Measurements from ENCODE around the gene TTC31. TPM values are rescaled to one million over a fixed set of nuclear protein-coding genes. Genes with fewer than 3 reads are reported as not detected.

Gene TTC31
- total and polyA plus RNA-seq, 8 donors: 4.7 to 91.2 (median 11.1) TPM

- intact Hi-C loops (cut with DNase I; ENCODE audit: low total_unique reads): loop anchor here (10.0 kb wide), 1 partner anchor 50 kb away; no protein-coding TSS in a partner anchor
- peaks cover 0 to 28% (median 18%) of the 10 kb centered on the region in 4 donors for H3K36me3 ChIP-seq
- DNase-seq: no peak
- no peak overlapping the region for H3K27ac ChIP-seq
- H3K4me1 ChIP-seq: peaks cover 10 to 22% (median 17%) of the 10 kb centered on the region in 4 donors
- no peaks in the 10 kb centered on the region for H3K9me3 ChIP-seq
- 78 to 83% (median 80%) methylated on average over 11 to 12 of the region's 12 CpGs for WGBS, 5 donors
- TF ChIP-seq POLR2A (IDR thresholded peaks at IDR 0.05) (no peak), EP300 (IDR thresholded peaks at IDR 0.05) (no peak), POLR2AphosphoS5 (IDR thresholded peaks at IDR 0.05) (no peak)
- TF ChIP-seq, protein P1, sequence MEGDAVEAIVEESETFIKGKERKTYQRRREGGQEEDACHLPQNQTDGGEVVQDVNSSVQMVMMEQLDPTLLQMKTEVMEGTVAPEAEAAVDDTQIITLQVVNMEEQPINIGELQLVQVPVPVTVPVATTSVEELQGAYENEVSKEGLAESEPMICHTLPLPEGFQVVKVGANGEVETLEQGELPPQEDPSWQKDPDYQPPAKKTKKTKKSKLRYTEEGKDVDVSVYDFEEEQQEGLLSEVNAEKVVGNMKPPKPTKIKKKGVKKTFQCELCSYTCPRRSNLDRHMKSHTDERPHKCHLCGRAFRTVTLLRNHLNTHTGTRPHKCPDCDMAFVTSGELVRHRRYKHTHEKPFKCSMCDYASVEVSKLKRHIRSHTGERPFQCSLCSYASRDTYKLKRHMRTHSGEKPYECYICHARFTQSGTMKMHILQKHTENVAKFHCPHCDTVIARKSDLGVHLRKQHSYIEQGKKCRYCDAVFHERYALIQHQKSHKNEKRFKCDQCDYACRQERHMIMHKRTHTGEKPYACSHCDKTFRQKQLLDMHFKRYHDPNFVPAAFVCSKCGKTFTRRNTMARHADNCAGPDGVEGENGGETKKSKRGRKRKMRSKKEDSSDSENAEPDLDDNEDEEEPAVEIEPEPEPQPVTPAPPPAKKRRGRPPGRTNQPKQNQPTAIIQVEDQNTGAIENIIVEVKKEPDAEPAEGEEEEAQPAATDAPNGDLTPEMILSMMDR (IDR thresholded peaks at IDR 0.05): no peak
- H3K27me3 ChIP-seq: no peaks in the 10 kb centered on the region
- no peak overlapping the region for H3K4me3 ChIP-seq
Measured at GRCh38 chr2:74534411-74534810, 51.5 kb downstream of the TTC31 start.

DNA sequence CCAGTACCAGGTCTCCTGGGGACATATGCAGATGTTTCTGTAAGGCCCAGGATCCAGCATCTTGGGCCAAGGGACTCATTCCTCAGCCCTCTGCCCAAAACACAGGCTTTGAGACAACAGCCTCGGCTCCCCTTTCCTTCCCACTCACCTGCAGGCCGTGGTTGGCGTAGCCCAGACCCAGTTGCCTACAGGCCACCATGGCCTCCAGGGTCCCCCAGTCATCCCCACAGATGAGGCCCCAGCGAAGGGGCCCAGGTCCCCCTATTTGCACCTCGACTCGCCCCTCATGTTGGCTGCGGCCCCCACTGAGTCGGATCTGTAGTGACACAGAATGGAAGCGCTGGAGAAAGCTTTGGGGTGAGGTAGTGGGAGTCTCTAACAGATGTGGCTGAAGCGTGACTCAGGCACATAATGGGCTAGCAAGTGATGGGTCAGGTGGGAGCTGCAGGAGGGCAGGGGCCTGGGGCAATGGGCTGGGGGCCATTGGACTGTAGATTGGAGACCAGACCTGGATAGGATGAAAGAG, 52.6 kb downstream of the TTC31 start:
- intact Hi-C loops (cut with DNase I; ENCODE audit: low total_unique reads): loop anchor here (10.0 kb wide), 1 partner anchor 49 kb away; no protein-coding TSS in a partner anchor
- Histone ChIP-seq H3K36me3 (peaks cover 0 to 28% (median 18%) of the 10 kb centered on the region in 4 donors), H3K4me3 (no peak overlapping the region), H3K4me1 (peaks cover 10 to 20% (median 14%) of the 10 kb centered on the region in 4 donors), H3K27ac (no peak overlapping the region), H3K9me3 (no peaks in the 10 kb centered on the region), H3K27me3 (no peaks in the 10 kb centered on the region)
- TF ChIP-seq POLR2AphosphoS5 (IDR thresholded peaks at IDR 0.05) (no peak), POLR2A (IDR thresholded peaks at IDR 0.05) (no peak), EP300 (IDR thresholded peaks at IDR 0.05) (no peak)
- TF ChIP-seq, protein P1 (IDR thresholded peaks at IDR 0.05): no peak
- DNase-seq: no peak
- 83 to 92% (median 89%) methylated on average over 7 to 10 of the region's 10 CpGs for WGBS, 5 donors

DNA sequence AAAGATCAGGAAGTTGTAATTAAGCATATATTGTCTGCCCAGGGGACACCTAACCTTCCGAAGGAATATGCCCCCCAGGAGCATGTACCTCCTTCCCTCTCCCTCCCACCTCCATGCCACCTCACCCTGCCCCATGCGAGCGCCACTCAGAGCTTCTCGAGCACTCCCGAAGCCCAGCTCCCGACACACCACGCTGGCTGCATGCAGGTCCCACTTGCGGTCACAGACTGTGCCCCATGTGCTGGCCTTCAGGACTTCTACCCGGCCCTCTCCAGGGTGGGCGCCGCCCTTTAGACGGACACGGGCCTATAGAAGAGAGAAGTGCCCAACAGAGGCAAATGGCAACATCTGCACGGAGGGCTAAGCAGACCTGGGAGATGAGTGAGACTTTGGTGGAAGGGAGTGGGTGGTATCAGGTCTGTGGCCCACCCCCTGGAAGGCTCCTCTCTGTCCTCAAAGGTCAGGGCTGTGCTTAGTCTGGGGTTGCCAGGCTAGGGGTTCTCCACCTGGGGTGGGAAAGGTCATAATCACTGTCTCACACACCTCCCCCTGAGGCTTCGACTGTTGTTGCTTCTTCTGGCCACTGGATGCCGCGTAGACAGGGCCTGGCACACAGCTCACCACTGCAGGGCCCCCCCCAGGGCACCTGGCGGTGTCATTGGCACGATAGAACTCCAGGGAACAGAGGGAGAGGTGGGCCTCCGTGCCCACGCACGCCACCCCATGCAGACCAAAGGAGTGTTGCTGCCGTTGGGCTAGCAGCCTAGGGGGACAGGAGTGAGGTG, 53.5 kb downstream of the TTC31 start:
- intact Hi-C loops (cut with DNase I; ENCODE audit: low total_unique reads): loop anchor here (10.0 kb wide), 1 partner anchor 48 kb away; no protein-coding TSS in a partner anchor
- Histone ChIP-seq H3K36me3 (peaks cover 0 to 27% (median 18%) of the 10 kb centered on the region in 4 donors), H3K27me3 (no peaks in the 10 kb centered on the region), H3K9me3 (no peaks in the 10 kb centered on the region), H3K4me3 (no peak overlapping the region), H3K4me1 (peaks cover 1 to 11% (median 5%) of the 10 kb centered on the region in 4 donors), H3K27ac (no peak overlapping the region)
- TF ChIP-seq EP300 (IDR thresholded peaks at IDR 0.05) (no peak), POLR2AphosphoS5 (IDR thresholded peaks at IDR 0.05) (no peak), POLR2A (IDR thresholded peaks at IDR 0.05) (no peak)
- TF ChIP-seq, protein P1 (IDR thresholded peaks at IDR 0.05): no peak
- no peak for DNase-seq
- WGBS, 5 donors: 84 to 89% (median 85%) methylated on average over 19 to 23 of the region's 23 CpGs

DNA sequence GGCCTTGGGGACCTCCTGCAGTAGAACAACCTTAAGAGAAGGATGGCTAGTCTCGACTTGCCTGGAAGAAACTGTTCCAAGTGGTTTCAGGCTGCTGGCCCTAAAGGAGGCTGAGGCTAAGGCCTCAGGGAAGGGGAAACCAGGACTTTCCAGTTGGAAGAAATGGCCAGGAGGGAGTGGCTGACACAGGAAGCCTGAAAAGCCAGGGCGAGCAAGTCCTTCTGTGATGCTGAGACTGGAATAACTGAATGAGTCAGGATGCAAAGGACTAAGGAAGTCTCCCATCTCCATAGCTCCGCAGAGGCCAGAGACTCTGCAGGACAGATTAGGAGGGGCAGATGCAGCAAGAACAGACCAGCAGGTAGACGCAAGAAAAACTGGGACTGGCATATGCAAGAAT, 54.3 kb downstream of the TTC31 start:
- intact Hi-C loops (cut with DNase I; ENCODE audit: low total_unique reads): loop anchor here (10.0 kb wide), 1 partner anchor 48 kb away; no protein-coding TSS in a partner anchor
- DNase-seq: no peak
- peaks cover 0 to 22% (median 18%) of the 10 kb centered on the region in 4 donors for H3K36me3 ChIP-seq
- H3K4me1 ChIP-seq: peaks cover 0 to 4% (median under 1%) of the 10 kb centered on the region in 4 donors
- TF ChIP-seq POLR2AphosphoS5 (IDR thresholded peaks at IDR 0.05) (no peak), EP300 (IDR thresholded peaks at IDR 0.05) (no peak), POLR2A (IDR thresholded peaks at IDR 0.05) (no peak)
- TF ChIP-seq, protein P1 (IDR thresholded peaks at IDR 0.05): no peak
- H3K27ac ChIP-seq: no peak overlapping the region
- no peaks in the 10 kb centered on the region for H3K27me3 ChIP-seq
- WGBS, 5 donors: 56 to 72% (median 62%) methylated on average over 4 of the region's 4 CpGs
- H3K4me3 ChIP-seq: no peak overlapping the region
- no peaks in the 10 kb centered on the region for H3K9me3 ChIP-seq

Measured in stomach (tissue), 9 donors.